Activated naive CD8-positive, alpha-beta T cell (primary cell): ENCODE measurements around the gene CIB1.
A peak's percentile ranks its signal among the peaks of the same experiment; 100 is the strongest.

Source experiments
- H3K27ac Mint-ChIP-seq: one replicate; pipeline ENCODE4 v1.8.0; 2021; ENCODE audit warnings: mixed read lengths
- H3K27me3 Mint-ChIP-seq: one replicate; pipeline ENCODE4 v1.8.0; 2021; ENCODE audit warnings: mixed read lengths
- H3K36me3 Mint-ChIP-seq: one replicate; pipeline ENCODE4 v1.8.0; 2021; ENCODE audit warnings: mixed read lengths
- H3K4me1 Mint-ChIP-seq: one replicate; pipeline ENCODE4 v1.8.0; 2021; ENCODE audit warnings: low read depth, mixed read lengths
- H3K4me3 Mint-ChIP-seq: one replicate; pipeline ENCODE4 v1.8.0; 2021; ENCODE audit warnings: mild to moderate bottlenecking, mixed read lengths
- H3K9me3 Mint-ChIP-seq: one replicate; pipeline ENCODE4 v1.8.0; 2021; ENCODE audit warnings: low read depth, mixed read lengths

CIB1 gene

DNA sequence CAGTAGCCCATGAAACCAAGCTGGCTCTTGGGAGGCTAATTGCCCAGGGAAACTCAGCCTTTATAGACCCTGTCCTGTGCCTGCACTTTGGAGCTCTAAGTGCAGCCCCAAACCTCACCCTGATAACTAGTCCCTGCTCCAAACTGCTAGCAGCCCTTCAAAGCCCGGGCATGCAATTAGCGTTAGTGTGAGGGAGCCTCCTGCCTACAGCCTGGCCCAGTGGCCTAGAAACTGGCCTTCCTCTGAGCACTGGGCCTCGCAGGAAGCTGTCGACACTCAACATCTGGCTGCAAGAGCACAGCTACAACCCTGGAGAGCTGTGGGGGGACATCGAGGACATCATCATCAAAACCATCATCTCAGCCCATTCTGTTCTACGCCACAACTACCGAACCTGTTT lies 24.0 kb upstream of the CIB1 start:
- H3K4me3 Mint-ChIP-seq: no peak overlapping the region
- H3K27ac Mint-ChIP-seq: no peak overlapping the region
- H3K36me3 Mint-ChIP-seq: no peaks in the 10 kb centered on the region

DNA sequence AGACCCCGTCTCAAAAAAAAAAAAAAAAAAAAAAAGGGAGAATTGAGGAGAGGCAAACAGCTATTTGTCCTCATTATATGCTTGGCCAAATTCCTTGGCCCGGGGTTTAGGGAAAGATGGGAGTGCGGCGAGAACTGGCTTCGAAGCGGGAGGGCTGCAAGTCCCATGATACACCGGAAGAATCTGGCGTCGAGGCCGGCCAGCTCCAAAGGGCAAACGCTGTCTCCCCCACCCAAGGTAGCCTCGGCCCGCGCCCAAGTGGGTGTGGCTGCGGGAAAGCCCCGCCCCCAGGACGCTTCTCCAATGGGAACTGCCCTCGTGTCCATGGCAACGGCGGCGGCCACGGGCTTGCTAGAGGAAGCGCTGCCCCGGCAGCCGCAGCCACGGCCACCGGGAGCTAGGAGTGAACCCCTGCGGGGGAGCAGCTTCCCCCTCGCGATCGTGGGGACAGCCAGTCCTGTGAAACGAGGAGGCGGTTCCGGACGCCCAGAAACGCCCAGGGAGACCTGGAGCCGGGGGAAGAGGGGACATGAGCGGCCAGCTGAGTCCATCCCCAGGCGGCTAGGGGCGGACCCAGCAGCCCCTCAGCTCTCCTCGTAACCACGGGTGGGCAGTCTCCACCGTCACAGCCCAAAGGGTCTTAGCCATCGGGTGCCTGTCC lies 15.6 kb upstream of the CIB1 start, which contains the start of gene TTLL13:
TSS of gene TTLL13 (plus strand) at position 354 of the 661 bp plus-strand sequence. CDS start 1,075 bp downstream, outside the sequence.
- H3K27ac Mint-ChIP-seq: peak within 1 kb of the TSS; percentile 10
- H3K27me3 Mint-ChIP-seq: no peaks in the 10 kb centered on the region
- no peaks in the 10 kb centered on the region for H3K36me3 Mint-ChIP-seq
- H3K4me3 Mint-ChIP-seq: peak within 1 kb of the TSS; percentile 81
- H3K4me1 Mint-ChIP-seq: peaks cover 13% of the 10 kb centered on the region
- no peaks in the 10 kb centered on the region for H3K9me3 Mint-ChIP-seq

More for the DNA sequence above, 24.0 kb upstream of the CIB1 start:
- H3K9me3 Mint-ChIP-seq: no peaks in the 10 kb centered on the region
- no peaks in the 10 kb centered on the region for H3K27me3 Mint-ChIP-seq
- no peaks in the 10 kb centered on the region for H3K4me1 Mint-ChIP-seq

DNA sequence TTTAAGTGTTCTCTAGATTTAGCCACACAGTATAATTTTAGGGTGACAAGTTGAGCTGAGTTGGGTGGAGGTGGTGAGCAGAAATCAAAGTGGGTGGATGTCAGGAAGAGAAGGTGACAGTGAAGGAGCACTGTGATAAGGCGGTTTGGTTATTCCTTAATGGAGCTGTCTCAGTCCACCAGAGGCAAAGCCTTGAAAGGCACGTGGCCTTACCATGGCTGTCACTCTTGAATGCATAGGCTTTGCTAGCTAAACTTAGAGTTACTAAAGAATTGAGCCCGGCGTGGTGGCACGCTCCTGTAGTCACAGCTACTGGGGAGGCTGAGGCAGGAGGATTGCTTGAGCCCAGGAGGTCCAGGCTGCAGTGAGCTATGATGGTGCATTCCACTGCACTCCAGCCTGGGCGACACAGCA lies 15.1 kb upstream of the CIB1 start:
- Mint-ChIP-seq H3K9me3 (no peaks in the 10 kb centered on the region), H3K36me3 (no peaks in the 10 kb centered on the region), H3K27me3 (no peaks in the 10 kb centered on the region), H3K4me1 (peaks cover 13% of the 10 kb centered on the region), H3K4me3 (peak overlapping the region; percentile 78), H3K27ac (peak overlapping the region; percentile 10)

DNA sequence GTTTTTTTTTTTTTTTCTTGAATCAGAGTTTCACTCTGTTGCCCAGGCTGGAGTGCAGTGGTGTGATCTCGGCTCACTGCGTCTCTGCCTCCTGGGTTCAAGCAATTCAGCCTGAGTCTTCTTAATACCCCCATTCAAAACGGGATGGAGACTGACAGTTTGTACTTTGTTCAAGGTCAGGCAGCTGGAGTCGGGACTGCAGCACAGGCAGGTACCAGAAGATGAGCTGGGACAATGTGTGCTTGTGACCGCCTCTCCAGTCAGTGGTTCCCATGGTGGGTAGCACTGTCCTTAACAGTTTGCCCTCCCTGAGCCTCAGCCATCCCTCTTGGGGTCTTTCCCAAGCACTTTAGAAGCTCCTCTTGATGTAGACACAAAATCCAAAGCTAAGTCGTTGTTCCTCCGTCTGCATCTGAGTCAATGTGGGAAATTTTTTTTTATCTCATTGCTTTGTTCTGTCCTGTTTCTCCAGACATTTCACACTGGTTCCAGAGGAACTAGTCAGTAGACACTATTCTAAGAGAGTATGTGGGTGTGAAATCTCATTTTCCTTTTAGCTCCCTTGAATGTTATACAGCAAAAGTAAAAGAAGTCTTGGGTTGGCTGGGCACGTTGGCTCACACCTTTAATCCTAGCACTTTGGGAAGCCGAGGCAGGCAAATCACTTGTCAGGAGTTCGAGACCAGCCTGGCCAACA lies 10.3 kb upstream of the CIB1 start:
- Mint-ChIP-seq H3K36me3 (no peaks in the 10 kb centered on the region), H3K27ac (no peak overlapping the region), H3K4me1 (peaks cover 8% of the 10 kb centered on the region), H3K4me3 (no peak overlapping the region), H3K27me3 (no peaks in the 10 kb centered on the region), H3K9me3 (no peaks in the 10 kb centered on the region)

DNA sequence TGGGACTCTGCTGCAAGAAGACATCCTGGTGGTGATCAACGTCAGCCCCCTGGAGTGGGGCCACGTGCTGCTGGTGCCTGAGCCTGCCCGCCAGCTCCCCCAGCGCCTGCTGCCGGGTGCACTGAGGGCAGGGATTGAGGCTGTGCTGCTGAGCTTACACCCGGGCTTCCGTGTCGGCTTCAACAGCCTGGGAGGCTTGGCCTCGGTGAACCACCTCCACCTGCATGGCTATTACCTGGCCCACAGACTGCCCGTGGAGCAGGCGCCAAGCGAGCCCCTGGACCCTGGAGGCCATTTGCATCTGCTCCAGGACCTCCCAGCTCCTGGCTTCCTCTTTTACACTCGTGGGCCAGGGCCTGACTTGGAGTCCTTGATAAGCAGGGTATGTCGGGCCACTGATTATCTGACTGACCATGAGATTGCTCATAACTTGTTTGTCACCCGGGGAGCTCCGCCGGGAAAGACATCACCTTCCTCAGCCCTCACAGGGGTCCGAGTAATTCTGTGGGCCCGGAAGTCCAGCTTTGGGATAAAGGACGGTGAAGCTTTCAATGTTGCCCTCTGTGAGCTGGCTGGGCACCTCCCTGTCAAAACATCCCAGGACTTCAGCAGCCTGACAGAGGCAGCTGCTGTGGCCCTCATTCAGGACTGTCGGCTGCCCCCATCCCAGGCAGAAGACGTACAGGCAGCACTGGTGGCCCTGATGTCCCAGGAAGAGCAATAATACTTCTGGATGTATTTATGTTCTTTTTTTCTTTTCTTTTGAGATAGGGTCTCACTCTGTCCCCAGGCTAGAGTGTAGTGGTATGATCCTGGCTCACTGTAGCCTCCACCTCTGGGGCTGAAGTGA lies 7.8 kb upstream of the CIB1 start:
- peaks cover 4% of the 10 kb centered on the region for H3K36me3 Mint-ChIP-seq
- no peaks in the 10 kb centered on the region for H3K27me3 Mint-ChIP-seq
- no peaks in the 10 kb centered on the region for H3K9me3 Mint-ChIP-seq
- no peak overlapping the region for H3K27ac Mint-ChIP-seq
- peaks cover 6% of the 10 kb centered on the region for H3K4me1 Mint-ChIP-seq
- no peak overlapping the region for H3K4me3 Mint-ChIP-seq

DNA sequence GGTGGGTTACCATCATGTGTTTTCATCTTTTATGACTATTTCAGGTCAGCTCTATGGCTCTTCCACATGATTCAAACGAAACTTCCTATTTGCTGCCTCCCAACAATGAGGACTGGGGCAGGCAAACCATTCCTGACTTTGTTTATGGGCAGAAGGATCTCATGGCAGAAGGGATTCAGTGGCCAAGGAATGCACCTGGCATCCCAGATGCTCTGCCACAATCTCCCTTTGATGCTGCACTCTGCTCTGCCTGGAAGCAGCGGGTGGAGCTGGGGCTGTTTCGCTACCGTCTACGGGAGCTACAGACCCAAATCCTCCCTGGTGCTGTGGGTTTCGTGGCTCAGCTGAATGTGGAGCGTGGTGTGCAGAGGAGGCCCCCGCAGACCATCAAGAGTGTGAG lies 7.1 kb upstream of the CIB1 start:
- no peak overlapping the region for H3K27ac Mint-ChIP-seq
- H3K36me3 Mint-ChIP-seq: peaks cover 4% of the 10 kb centered on the region
- H3K4me1 Mint-ChIP-seq: peaks cover 6% of the 10 kb centered on the region
- H3K27me3 Mint-ChIP-seq: no peaks in the 10 kb centered on the region
- H3K4me3 Mint-ChIP-seq: no peak overlapping the region
- H3K9me3 Mint-ChIP-seq: no peaks in the 10 kb centered on the region

DNA sequence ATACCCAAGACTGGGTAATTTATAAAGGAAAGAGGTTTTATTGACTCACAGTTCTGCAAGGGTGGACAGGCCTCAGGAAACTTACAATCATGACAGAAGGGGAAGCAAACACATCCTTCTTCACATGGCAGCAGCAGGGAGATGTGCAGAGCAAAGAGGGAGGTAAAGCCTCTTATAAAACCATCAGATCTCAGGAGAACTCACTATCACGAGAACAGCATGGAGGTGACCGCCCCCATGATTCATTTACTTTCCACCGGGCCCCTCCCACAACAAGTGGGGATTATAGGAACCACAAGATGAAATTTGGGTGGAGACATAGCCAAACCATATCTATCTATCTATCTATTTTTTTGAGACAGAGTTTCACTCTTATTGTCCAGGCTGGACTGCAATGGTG lies 5.6 kb upstream of the CIB1 start:
- Mint-ChIP-seq H3K27ac (peak overlapping the region; percentile 29), H3K27me3 (no peaks in the 10 kb centered on the region), H3K36me3 (peaks cover 4% of the 10 kb centered on the region), H3K9me3 (no peaks in the 10 kb centered on the region), H3K4me1 (peaks cover 14% of the 10 kb centered on the region), H3K4me3 (no peak overlapping the region)

DNA sequence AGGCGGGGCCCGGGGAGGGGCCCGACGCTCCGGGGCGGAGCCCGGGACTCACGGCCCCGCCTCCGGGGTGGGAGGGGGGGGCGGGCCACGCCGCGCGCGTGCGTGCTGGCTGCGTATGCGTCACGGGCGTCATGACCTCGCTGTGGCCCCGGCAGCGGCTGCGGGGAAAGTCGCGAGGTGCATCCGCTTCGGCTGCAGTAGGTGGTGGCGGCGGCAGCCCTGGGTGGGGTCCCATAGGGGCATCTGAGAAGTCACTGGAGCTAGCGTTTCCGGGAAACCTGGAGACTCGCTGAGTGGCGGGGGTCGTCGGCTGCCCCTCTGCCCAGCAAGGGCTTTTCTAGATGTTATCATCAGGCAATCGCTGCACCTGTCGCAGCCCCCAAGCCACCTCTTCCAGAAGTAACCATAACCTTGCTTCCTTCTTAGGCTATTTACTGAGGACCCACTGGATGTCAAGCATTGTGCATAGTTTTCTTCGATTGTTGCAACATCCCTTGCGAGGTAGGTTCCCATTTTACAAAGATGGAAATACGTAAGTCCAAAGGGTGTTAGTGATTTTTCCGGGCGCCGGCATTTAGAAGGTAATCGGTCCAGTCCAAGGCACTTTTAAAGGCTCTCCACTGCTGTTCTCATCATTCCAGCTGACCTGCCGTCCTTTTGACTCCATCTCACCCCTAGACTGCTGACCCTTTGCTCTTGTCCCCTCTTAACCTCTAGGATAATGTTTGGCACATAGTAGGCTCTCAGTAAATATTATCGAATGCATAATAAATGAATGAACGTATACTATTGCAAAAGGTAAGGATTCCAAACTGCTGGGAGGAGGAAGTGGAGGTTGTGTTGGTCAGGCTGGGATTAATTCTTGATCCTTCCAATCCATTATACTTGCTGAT lies 601 bp upstream of the CIB1 start, which contains the start of gene GDPGP1:
TSS of gene GDPGP1 (plus strand) at position 114 of the 893 bp plus-strand sequence. CDS start 6,700 bp downstream, outside the sequence.
- Mint-ChIP-seq H3K4me1 (peaks cover 48% of the 10 kb centered on the region), H3K36me3 (peaks cover 14% of the 10 kb centered on the region), H3K9me3 (no peaks in the 10 kb centered on the region), H3K27ac (peak within 1 kb of the TSS; percentile 95), H3K4me3 (peak within 1 kb of the TSS; percentile 99), H3K27me3 (no peaks in the 10 kb centered on the region)

DNA sequence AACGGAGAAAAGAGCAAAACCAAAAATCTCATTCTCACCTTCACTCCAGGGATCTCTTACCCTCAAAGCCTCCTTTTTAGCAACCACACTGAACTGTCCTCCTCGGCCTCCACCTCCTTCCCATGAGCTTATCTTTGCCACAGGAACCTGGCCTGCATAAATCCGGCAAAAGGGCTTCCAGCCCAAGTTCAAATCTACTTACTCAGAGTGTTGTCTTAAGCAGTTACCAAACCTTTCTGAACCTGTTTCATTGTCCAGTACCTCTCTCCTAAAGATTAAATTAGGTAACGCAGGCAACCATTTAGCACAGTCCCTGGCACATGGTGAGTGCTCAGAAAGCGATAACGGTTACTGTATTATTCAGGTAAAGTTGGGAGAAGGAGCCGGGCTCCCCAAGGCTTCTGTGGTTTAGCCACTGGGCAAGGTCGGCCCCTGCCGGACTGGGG lies 777 bp downstream of the CIB1 start:
- H3K36me3 Mint-ChIP-seq: peaks cover 11% of the 10 kb centered on the region
- H3K9me3 Mint-ChIP-seq: no peaks in the 10 kb centered on the region
- H3K27ac Mint-ChIP-seq: peak overlapping the region; percentile 95
- H3K4me1 Mint-ChIP-seq: peaks cover 47% of the 10 kb centered on the region
- no peaks in the 10 kb centered on the region for H3K27me3 Mint-ChIP-seq
- peak overlapping the region; percentile 99 for H3K4me3 Mint-ChIP-seq

DNA sequence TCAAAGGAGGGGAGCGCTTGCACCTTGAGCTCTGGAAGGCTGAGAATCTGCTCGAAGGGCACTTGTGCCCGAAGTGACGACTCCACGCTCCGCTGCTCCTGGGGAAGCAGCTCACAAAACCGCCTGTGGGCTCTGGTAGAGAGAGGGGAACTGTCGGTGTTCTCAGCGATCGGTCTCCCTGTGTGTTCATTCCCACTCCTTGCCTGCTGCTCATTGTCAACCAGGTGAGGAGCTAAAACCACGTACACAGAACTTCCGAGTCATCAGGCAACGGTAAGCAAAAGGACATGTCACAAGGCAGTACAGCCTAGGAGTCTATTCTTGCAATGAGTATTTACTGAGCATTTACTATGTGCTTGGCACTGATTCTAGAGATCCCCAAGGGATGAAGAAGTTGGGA lies 1.5 kb downstream of the CIB1 start:
- Mint-ChIP-seq H3K27ac (peak overlapping the region; percentile 95), H3K9me3 (no peaks in the 10 kb centered on the region), H3K27me3 (no peaks in the 10 kb centered on the region), H3K4me3 (peak overlapping the region; percentile 99), H3K36me3 (peaks cover 11% of the 10 kb centered on the region), H3K4me1 (peaks cover 47% of the 10 kb centered on the region)

DNA sequence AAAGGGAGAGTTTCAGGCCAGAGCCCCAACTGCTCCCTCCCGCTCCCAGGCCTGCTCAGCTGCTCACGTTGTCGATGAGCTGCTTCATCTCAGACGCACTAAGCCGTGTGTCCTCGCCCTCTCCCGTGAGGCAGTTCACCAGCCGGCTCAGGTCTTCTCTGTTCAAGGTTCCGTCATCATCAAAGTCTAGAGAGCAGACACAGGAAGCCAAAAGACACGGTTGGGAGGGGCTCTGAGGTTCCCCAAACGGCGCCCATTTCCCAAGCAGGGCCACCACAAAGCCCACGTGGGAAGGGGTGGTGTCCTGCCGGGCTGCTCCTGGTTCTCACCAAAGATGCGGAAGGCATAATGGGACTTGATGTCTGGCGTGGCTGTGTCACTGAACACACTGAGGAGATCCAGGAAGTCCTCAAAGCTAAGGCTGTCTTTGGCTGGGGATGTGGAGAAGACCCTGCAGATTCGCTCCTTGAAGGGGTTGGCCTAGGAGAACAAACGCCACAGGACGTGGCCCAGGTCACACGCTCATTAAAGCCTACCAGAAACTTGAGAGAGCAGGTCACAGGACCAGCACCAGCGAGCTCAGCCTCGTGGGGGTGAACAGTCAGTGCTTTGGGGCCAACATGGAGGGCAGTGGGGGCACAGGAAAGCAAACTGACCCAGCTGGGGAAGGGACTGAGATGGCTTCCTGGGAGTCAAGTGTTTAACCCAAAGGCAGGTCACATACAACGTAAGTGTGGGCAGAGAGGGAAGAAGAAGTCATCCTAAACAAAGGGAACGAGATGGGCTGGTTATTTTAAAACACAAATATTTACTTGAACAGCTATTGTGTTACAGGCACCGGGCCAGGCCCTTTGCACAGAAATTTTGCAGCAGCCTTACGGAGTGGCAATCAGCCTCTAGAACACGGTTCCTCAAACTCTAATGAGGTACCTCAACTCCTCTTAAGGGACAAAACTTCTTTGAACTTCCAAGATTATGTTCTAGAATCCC lies 2.4 kb downstream of the CIB1 start:
- H3K9me3 Mint-ChIP-seq: no peaks in the 10 kb centered on the region
- peak overlapping the region; percentile 95 for H3K27ac Mint-ChIP-seq
- H3K27me3 Mint-ChIP-seq: no peaks in the 10 kb centered on the region
- H3K4me1 Mint-ChIP-seq: peaks cover 47% of the 10 kb centered on the region
- H3K4me3 Mint-ChIP-seq: peak overlapping the region; percentile 99
- H3K36me3 Mint-ChIP-seq: peaks cover 11% of the 10 kb centered on the region

DNA sequence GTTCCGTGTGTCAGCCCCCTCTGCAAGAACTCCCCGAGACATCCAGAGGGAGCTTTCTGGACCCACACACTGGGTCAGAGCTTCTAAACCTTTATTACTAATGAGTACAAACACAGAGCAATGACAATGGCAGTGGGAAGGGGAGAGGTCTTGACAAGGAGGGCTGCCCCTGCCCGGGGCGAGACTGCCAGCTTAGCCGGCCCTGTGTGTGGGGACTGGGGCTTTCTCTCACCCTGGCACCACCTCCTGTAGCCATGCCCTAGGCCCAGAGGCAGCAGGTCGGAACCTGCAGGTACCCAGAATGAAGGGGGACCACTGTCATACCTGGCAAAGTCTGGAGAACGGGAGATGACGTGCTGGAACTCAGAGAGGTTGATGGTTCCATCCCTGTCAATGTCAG lies 3.1 kb downstream of the CIB1 start:
- H3K27ac Mint-ChIP-seq: peak overlapping the region; percentile 95
- no peaks in the 10 kb centered on the region for H3K9me3 Mint-ChIP-seq
- H3K27me3 Mint-ChIP-seq: no peaks in the 10 kb centered on the region
- peaks cover 47% of the 10 kb centered on the region for H3K4me1 Mint-ChIP-seq
- peak overlapping the region; percentile 99 for H3K4me3 Mint-ChIP-seq
- H3K36me3 Mint-ChIP-seq: peaks cover 11% of the 10 kb centered on the region

DNA sequence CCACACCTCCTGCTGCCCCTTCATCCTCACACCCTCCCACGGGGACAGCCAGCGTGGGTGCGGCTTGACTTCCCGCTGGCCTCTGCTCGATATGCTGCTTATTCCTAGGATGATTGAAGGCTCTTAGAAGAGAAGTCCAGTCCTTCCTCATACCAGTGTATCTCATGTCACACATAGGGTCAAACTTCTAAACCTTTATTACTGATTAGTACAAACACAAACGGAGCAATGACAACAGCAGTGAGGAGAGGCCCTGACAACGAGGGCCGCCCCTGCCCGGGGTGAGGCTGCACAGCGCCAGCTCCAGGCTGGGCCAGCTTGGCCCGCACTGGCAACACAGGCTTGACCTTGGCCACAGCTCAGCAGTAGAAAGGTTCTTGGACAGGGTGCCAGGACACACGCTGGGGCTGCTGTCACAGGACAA lies 3.7 kb downstream of the CIB1 start:
- Mint-ChIP-seq H3K27me3 (no peaks in the 10 kb centered on the region), H3K4me3 (peak overlapping the region; percentile 99), H3K9me3 (no peaks in the 10 kb centered on the region), H3K27ac (peak overlapping the region; percentile 80), H3K4me1 (peaks cover 46% of the 10 kb centered on the region), H3K36me3 (peaks cover 11% of the 10 kb centered on the region)
